GM18507 (cell line): ENCODE measurements around the gene EPHA7.

Source experiments
- DNase-seq: peaks from one replicate; pipeline ENCODE4 v3.0.0; 2011; ENCODE audit warnings: low read depth; ENCODE audit not compliant: insufficient read length; ENCODE audit errors: extremely low spot score
- FAIRE-seq: peaks from 2 replicates; lab custom pipeline; 2011; peaks lifted over from hg19 to GRCh38; lab: Jason Lieb, UNC

EPHA7 gene

DNA sequence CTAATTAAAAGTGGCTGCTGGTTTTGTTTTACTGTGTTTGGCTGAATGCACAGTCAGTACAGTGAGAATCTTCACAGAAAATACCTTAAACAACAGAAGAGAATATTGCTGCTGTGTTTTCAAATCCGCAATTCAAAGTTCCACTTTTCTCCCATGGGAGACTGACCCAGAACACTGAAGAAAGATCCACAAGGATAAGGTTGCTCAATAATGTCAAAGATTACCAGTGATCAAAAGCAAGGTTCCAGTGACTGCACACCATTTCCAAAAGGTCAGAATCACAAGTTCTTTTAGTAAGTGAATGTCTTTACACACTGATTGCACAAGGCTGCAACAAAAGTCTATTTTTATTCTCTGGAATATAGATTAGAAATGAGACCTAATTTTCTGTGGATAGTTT, 82.3 kb downstream of the EPHA7 start:
- no peak for FAIRE-seq
- DNase-seq: no peak

DNA sequence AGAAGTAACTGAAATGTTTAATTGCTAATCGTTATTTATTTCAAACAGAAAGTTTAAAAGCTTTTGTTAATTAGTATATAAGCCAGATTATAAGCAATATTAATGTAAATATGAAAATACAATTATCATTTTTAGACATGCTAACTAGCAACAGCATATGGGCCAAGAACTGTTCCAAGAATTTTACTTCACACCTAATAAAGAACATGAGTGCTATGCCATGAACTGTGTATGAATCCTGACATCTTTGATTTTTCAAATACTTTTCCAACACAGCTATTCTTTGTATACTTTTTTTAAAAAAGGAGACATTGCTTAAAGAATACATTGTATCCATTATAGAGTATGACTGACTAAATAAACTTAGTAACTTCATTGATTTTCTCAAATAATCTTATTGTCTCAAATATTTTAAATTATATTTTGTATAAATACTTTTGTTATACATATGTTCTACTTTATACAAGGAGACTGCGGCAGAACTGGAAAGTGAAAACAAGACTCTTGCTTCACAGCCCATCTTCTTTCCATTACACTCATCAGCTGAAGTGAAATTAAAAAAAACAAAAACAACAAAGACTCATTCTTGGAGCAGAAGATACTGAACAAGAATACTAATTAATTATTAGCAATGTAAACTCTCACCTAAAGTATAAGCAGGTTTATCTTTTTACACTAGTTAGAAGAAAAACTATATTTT, 89.9 kb downstream of the EPHA7 start:
- no peak for FAIRE-seq
- DNase-seq: no peak

GRCh38 chr6:93327857-93328256, 91.5 kb downstream of the EPHA7 start:
- DNase-seq (no peak), FAIRE-seq (no peak)

GRCh38 chr6:93325761-93326160, 93.6 kb downstream of the EPHA7 start:
- DNase-seq (no peak), FAIRE-seq (no peak)

- DNase-seq (no peak), FAIRE-seq (no peak)
These were observed 95.7 kb downstream of the EPHA7 start for GRCh38 chr6:93323630-93324029.

- DNase-seq: no peak
These were observed 96.7 kb downstream of the EPHA7 start for GRCh38 chr6:93322651-93323050.

GRCh38 chr6:93319304-93319703, 100.1 kb downstream of the EPHA7 start:
- FAIRE-seq: no peak
- DNase-seq: no peak

More at GRCh38 chr6:93322651-93323050, 96.7 kb downstream of the EPHA7 start:
- no peak for FAIRE-seq

- DNase-seq: no peak
- FAIRE-seq: no peak
These were observed 101.2 kb downstream of the EPHA7 start for GRCh38 chr6:93318121-93318520.

DNA sequence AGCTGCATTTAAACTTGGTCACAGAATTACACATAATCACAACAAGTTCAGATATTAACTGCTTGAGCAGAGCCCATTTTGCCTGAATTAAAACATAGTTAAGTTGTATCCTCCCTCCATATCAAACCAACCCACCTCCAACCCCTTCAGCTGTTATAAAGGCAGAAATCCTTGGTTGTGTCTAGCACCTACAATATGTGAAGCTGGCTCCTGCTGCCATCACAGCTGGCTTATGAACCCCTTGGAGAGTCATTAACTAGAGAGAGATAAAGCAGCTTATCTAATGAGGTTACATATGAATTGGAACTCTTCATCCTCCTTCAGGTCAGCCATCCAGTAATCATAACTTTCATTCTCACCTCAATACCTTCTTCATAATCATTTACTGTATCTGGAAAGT, 101.8 kb downstream of the EPHA7 start:
- no peak for DNase-seq
- FAIRE-seq: no peak

- DNase-seq (no peak), FAIRE-seq (no peak)
These were observed 111.6 kb downstream of the EPHA7 start for GRCh38 chr6:93307505-93308409.

DNA sequence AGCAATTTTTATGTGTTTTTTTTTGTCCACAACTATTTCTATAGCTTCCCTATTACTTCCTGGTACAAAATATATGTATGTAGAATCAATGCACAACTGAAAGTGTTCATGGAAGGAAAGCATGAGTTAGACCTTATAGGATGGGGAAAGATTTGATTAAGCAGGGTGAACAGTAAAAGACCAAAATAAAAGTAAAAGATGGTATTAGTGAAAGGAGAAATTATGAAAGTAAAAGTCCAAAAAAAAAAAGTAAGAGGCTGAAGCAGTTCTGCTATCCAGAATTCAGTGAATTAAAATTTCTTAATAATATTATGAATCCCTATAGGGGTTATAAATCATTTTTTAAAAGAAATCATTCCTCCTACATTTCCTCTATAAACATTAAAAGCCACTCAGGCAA, 114.3 kb downstream of the EPHA7 start:
- FAIRE-seq (no peak), DNase-seq (no peak)

DNA sequence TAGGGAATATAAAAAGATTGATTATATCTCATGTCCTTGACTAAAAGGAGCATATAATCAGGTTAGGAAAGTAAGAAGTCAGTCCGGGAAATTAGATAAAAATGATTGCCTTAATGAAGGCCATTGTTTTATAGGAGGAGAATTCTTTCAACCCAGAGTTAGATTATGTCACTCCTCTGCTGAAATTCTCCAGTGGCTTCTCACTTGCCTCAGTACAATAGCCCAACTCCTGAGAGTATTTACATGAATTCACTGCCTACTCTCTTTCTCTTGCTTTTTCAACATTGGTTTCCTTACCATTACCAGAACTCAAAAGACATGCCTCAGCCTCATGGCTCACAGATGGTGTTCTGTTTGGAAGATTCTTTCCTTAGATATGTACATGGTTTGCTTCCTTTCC, 114.9 kb downstream of the EPHA7 start:
- no peak for FAIRE-seq
- no peak for DNase-seq

- no peak for DNase-seq
- no peak for FAIRE-seq
These were observed 118.7 kb downstream of the EPHA7 start for GRCh38 chr6:93300661-93301060.

DNA sequence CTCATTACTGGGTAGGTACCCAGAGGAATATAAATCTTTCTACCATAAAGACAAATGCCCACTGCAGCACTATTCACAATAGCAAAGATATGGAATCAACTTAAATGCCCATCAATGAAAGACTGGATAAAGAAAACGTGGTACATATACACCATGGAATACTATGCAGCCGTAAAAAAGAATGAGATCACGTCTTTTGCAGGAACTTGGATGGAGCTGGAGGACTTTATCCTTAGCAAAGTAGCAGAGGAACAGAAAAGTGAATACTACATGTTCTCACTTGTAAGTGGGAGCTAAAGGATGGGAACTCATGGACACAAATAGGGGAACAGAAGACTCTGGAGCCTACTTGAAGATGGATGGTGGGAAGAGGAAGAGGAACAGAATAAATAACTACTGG, 119.7 kb downstream of the EPHA7 start:
- no peak for DNase-seq
- FAIRE-seq: no peak

DNA sequence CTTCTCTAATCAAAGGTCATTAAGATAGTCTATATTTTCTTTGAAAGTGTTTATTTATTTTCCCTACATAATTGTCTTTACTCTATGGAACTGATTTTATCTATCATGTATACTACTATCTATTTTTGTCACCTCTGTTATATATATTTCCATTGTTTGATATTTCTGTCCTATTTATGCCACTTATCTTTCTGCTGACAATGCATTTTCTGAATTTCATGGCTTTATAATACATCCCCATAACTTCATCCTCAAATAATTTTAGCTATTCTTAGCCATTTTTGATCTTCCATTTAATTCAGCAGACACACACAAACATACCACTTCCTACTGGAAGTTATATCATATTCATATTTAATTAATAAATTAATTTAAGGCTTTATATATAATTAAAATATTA, 123.7 kb downstream of the EPHA7 start:
- FAIRE-seq (no peak), DNase-seq (no peak)

GRCh38 chr6:93294879-93295278, 124.5 kb downstream of the EPHA7 start:
- DNase-seq (no peak), FAIRE-seq (no peak)

DNA sequence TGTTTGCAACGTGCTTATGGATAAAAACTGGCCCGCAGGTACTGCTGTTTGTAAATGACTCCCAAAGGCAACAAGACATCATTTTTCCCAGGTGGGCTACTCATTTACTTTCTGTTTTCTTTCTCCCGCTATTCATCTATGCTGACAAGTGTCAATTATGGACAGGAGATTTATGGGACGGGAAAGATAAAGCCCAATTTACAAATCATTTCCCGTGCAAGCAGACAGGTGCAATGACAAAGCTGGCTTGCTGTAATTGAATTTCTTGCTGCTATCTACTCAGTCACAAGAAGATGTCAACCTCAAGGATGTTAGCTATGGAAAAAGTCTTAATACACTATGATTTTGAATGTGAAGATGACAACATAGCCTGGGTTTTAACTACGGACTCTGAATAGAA, 125.5 kb downstream of the EPHA7 start:
- no peak for FAIRE-seq
- DNase-seq: no peak

DNA sequence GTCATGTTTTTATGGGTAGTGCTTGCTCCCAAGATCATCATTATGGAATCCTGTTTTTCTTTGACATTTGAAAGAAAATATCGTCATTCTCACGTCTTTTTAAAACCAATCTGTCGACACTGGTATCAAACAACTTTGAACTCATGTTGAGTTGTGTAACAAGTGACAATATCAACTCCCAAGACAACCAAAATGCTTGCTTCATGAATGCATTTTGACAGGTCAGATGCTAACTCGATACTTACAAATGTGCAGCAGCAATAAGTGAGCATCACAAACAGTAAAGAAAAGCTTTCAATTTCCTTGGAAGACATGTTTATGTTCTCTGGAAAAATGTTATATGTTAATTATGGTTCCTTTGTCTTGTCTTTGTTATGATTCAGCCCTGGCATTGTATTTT, 125.9 kb downstream of the EPHA7 start:
- FAIRE-seq: no peak
- DNase-seq: no peak

DNA sequence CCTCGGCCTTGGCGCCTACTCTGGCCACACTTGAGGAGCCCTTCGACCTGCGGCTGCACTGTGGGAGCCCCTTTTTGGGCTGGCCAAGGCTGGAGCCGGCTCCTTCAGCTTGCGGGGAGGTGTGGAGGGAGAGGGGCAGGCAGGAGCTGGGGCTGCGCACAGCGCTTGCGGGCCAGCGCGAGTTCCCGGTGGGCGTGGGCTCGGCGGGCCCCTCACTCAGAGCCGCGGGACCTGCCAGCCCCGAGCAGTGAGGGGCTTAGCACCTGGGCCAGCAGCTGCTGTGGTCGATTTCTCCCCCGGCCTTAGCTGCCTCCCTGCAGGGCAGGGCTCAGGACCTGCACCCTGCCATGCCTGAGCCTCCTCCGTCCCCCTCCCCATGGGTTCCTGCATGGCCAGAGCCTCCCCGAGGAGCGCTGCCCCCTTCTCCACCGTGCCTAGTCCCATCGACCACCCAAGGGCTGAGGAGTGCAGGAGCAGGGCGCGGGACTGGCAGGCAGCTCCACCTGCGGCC, 136.8 kb downstream of the EPHA7 start:
- no peak for DNase-seq
- no peak for FAIRE-seq

GRCh38 chr6:93278241-93278640, 141.1 kb downstream of the EPHA7 start:
- DNase-seq (no peak), FAIRE-seq (no peak)

DNA sequence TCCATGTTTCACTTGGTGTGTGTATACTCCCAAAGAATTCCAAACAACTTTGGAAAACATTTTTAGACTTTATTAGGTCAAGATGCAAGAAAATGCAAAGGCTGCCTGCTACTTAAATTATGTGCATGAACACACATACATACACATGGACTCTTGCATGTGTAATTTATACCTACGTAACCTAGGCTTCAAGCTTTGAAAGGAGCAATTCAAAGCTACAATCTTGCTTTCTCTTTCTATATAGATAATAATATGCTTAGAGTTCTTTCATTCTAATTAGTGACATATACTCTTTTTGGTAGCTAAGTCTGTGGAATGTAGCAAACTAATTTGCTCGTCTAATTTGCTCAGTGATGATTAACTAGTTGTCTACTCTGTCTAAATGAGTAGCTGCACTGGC, 146.5 kb downstream of the EPHA7 start:
- FAIRE-seq (no peak), DNase-seq (no peak)
